IPS DF 6.9 (cell line): Measurements from ENCODE around the gene PLA2G10.
"Not testable (repeated sequence)": the region's sequence is repeated elsewhere in the genome, so short reads cannot be mapped to it uniquely, and the experiment has no call there.

Experiments used
- DNase-seq: peaks from one replicate; pipeline ENCODE4 v3.0.0-alpha.2; 2013; ENCODE audit warnings: low read depth, low spot score
- H3K27ac ChIP-seq: one replicate; pipeline ENCODE4 v1.5.1; 2013; ENCODE audit warnings: low read length, control low read depth
- H3K27me3 ChIP-seq: 2 replicates; pipeline ENCODE4 v1.6.1; 2013; ENCODE audit warnings: mild to moderate bottlenecking, low read length; ENCODE audit not compliant: control insufficient read depth, insufficient read depth
- H3K36me3 ChIP-seq: 2 replicates; pipeline ENCODE4 v1.6.1; 2013; ENCODE audit warnings: low read length; ENCODE audit not compliant: control insufficient read depth, insufficient read depth
- H3K4me1 ChIP-seq: 2 replicates; pipeline ENCODE4 v1.6.1; 2013; ENCODE audit warnings: low read length; ENCODE audit not compliant: control insufficient read depth, insufficient read depth
- H3K4me3 ChIP-seq: 2 replicates; pipeline ENCODE4 v1.5.1; 2013; ENCODE audit warnings: mild to moderate bottlenecking, low read length
- H3K9me3 ChIP-seq: 2 replicates; pipeline ENCODE4 v1.6.1; 2013; ENCODE audit warnings: low read length, inconsistent platforms; ENCODE audit not compliant: control insufficient read depth, insufficient read depth
- WGBS: extraction: QIAGEN DNeasy Blood & Tissue Kit; methylation state at CpG from one replicate; pipeline ENCODE4 v1.1.7; 2013; ENCODE audit warnings: mixed read lengths, missing lambda C conversion rate; ENCODE audit not compliant: insufficient read length, insufficient coverage; 5-methylcytosine and 5-hydroxymethylcytosine counted together

Gene PLA2G10

DNA sequence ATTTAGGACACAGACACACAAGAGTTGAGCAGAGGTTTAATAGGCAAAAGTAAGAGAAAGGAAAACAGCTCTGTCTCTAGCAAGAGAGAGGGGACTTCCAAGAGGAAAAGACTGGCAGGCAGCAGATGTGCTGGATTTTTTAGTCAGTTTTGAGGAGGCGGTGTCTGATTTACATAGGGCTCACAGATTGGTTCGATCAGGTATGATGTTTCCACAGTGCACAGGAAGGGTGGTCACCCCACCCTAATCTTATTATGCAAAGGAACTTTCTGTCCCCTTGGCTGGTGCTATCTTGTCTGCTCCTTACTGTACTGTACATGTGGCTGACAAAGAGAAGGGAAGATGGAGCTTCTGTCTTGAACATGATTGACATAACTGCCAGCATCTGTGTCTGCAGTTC is 36.0 kb downstream of the PLA2G10 start:
- WGBS = no CpG with 5 or more reads among the region's 2 CpGs
- no peaks in the 10 kb centered on the region for H3K4me1 ChIP-seq
- no peak overlapping the region for H3K4me3 ChIP-seq
- no peaks in the 10 kb centered on the region for H3K9me3 ChIP-seq
- no peak for DNase-seq
- no peaks in the 10 kb centered on the region for H3K27me3 ChIP-seq
- H3K27ac ChIP-seq = no peak overlapping the region
- H3K36me3 ChIP-seq = peaks cover 15% of the 10 kb centered on the region; the same call in 1 of the 2 replicates

DNA sequence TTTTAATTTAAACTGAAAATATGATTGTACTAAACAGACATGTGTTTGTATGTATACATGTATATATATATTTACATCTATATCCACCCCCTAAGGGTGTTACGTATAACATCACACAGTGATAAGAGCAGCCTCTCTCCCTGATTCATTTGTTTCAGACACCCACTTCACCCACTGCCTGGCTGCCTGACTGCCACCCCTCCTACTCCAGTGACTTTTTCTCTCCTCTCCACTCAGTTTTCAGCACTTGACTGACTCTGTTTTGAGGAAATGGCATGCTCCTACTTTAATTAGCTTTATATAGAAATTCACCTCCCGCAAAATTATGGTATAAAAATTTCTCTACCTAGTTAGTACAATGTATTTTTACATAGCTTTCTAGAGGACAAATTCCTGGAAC is 41.4 kb downstream of the PLA2G10 start:
- no peaks in the 10 kb centered on the region for H3K9me3 ChIP-seq
- DNase-seq = no peak
- no peaks in the 10 kb centered on the region for H3K4me1 ChIP-seq
- peaks cover 24% of the 10 kb centered on the region; the same call in 1 of the 2 replicates for H3K36me3 ChIP-seq
- WGBS = no CpG with 5 or more reads among the region's 2 CpGs
- H3K27me3 ChIP-seq = no peaks in the 10 kb centered on the region
- H3K27ac ChIP-seq = no peak overlapping the region
- H3K4me3 ChIP-seq = no peak overlapping the region

DNA sequence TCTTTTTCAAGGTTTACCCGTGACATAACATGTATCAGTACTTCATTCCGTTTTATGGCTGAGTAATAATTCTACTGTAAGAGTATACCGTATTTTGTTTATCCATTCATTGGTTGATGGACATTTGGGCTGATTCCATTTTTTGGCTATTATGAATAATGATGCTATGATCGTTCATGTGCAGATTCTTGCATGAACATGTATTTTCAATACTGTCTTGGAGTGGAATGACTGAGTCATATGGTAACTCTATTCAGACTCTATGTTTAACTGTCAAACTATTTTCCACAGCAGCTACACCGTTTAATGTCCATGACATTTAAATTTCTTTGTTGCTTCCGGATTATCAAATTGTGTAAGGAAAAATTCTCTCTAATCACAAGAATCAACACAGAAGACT is 43.5 kb downstream of the PLA2G10 start:
- Histone ChIP-seq H3K4me3 (no peak overlapping the region), H3K36me3 (peaks cover 30% of the 10 kb centered on the region; the same call in 1 of the 2 replicates), H3K9me3 (no peaks in the 10 kb centered on the region), H3K4me1 (no peaks in the 10 kb centered on the region), H3K27me3 (no peaks in the 10 kb centered on the region), H3K27ac (no peak overlapping the region)
- no CpG with 5 or more reads among the region's 6 CpGs for WGBS
- DNase-seq = no peak

DNA sequence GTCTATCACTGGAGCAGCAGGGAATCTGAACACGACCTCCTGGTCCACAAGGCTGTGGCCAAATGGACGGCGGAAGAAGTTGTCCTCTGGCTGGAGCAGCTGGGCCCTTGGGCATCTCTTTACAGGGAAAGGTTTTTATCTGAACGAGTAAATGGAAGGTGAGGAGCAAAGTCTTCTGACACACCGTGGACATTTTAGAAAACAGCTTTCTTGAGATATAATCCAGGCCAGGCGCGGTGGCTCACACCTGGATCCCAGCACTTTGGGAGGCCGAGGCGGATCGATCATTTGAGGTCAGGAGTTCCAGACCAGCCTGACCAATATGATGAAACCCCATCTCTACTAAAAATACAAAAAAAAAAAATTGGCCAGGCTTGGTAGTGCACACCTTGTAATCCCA is 44.3 kb downstream of the PLA2G10 start:
- Histone ChIP-seq H3K27me3 (no peaks in the 10 kb centered on the region), H3K9me3 (no peaks in the 10 kb centered on the region), H3K27ac (no peak overlapping the region), H3K4me3 (no peak overlapping the region), H3K36me3 (peaks cover 34% of the 10 kb centered on the region; the same call in 1 of the 2 replicates), H3K4me1 (no peaks in the 10 kb centered on the region)
- DNase-seq = no peak
- WGBS = no CpG with 5 or more reads among the region's 10 CpGs

DNA sequence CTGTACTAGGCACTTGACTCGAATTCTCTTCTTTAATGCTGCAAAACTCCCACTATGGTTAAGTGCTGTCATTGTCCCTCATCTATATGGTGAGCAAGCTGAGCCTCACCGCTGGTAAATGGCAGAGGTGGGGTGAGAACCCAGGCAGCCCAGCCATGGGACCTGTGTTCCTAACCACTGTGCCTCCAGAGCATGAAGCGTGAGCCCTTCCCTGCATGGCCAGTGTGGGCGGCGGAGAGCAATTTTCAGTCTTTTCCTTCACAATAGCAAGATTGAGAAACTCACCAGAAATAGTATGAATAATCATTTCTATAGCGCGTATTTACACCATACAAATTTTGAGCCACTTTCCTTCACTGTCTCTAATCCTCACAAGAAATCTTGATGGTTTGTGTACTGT is 52.2 kb downstream of the PLA2G10 start:
- H3K36me3 ChIP-seq = peaks cover 11% of the 10 kb centered on the region; the same call in 1 of the 2 replicates
- no peak for DNase-seq
- no peak overlapping the region for H3K27ac ChIP-seq
- no peak overlapping the region for H3K4me3 ChIP-seq
- H3K9me3 ChIP-seq = no peaks in the 10 kb centered on the region
- no CpG with 5 or more reads among the region's 7 CpGs for WGBS
- no peaks in the 10 kb centered on the region for H3K4me1 ChIP-seq
- H3K27me3 ChIP-seq = no peaks in the 10 kb centered on the region

DNA sequence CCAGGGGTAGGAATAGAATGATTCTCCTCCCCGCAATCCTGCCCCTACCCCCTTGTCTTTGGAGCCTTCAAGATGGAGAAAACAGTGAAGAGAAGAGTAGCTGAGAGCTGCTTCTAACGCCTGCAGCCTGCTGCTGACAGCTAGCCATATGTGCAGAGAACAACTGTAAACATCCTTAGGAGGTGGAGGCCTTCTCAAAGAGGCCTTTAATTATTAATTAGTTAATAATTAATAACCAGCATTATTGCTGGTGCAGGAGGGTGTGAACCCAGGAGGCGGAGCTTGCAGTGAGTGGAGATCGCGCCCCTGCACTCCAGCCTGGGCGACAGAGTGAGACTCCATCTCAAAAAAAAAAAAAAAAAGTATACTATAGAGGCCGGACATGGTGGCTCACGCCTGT is 52.9 kb downstream of the PLA2G10 start:
- H3K4me3 ChIP-seq = no peak overlapping the region
- H3K27ac ChIP-seq = no peak overlapping the region
- H3K27me3 ChIP-seq = no peaks in the 10 kb centered on the region
- H3K36me3 ChIP-seq = peaks cover 9% of the 10 kb centered on the region; the same call in 1 of the 2 replicates
- no peaks in the 10 kb centered on the region for H3K4me1 ChIP-seq
- no CpG with 5 or more reads among the region's 8 CpGs for WGBS
- no peak for DNase-seq
- no peaks in the 10 kb centered on the region for H3K9me3 ChIP-seq

DNA sequence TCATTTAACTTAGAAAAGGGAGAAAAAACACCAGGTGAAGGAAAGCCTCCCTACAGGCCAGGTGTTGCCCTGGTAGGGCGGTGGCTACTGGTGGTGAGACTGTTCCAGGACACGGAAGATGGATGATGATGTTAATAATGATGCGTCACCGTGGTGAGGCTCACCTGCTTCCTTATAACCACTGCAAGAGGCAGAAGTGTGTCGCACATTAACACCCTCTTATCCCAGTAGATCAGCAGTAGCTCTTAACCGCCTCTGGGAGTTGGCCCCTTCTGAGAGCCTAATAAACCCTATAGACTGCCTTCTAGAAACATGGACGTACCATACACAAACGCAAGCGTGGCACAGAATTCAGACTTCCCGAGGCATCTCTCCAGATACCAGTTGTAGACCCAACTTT is 53.6 kb downstream of the PLA2G10 start:
- H3K9me3 ChIP-seq = no peaks in the 10 kb centered on the region
- WGBS = no CpG with 5 or more reads among the region's 10 CpGs
- no peak for DNase-seq
- no peaks in the 10 kb centered on the region for H3K4me1 ChIP-seq
- no peaks in the 10 kb centered on the region for H3K27me3 ChIP-seq
- no peak overlapping the region for H3K27ac ChIP-seq
- H3K36me3 ChIP-seq = peaks cover 7% of the 10 kb centered on the region; the same call in 1 of the 2 replicates
- no peak overlapping the region for H3K4me3 ChIP-seq

DNA sequence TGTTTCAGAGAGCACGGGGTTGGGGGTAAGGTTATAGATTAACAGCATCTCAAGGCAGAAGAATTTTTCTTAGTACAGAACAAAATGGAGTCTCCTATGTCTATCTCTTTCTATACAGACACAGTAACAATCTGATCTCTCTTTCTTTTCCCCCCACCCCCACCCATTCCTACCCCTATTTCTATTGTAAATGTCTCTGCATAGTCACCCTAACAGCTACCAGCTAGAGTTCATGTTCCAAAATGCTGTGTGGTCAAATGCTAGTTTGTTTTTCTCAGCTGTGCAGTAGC is 57.2 kb downstream of the PLA2G10 start:
- not testable (repeated sequence) for H3K9me3 ChIP-seq, H3K4me1 ChIP-seq, DNase-seq, H3K27ac ChIP-seq, H3K27me3 ChIP-seq, H3K36me3 ChIP-seq, H3K4me3 ChIP-seq
- WGBS = no CpG with 5 or more reads among the region's 1 CpG

DNA sequence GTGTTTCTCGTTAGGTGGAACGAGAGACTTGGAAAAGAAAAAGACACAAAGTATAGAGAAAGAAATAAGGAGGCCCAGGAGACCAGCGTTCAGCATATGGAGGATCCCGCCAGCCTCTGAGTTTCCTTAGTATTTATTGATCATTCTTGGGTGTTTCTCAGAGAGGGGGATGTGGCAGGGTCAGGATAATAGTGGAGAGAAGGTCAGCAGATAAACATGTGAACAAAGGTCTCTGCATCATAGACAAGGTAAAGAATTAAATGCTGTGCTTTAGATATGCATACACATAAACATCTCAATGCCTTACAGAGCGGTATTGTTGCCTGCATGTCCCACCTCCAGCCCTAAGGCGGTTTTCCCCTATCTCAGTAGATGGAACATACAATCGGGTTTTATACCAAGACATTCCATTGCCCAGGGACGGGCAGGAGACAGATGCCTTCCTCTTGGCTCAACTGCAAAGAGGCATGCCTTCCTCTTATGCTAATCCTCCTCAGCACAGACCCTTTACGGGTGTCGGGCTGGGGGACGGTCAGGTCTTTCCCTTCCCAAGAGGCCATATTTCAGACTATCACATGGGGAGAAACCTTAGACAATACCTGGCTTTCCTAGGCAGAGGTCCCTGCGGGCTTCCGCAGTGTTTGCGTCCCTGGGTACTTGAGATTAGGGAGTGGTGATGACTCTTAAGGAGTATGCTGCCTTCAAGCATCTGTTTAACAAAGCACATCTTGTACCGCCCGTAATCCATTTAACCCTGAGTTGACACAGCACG is 57.7 kb downstream of the PLA2G10 start:
- H3K36me3 ChIP-seq, H3K27me3 ChIP-seq, H3K27ac ChIP-seq, H3K9me3 ChIP-seq, DNase-seq, H3K4me1 ChIP-seq, H3K4me3 ChIP-seq: not testable (repeated sequence)
- WGBS = no CpG with 5 or more reads among the region's 17 CpGs

- H3K27ac ChIP-seq = no peak overlapping the region
Measured at GRCh38 chr16:14635395-14636165, 58.5 kb downstream of the PLA2G10 start.

More at GRCh38 chr16:14635395-14636165, 58.5 kb downstream of the PLA2G10 start:
- Histone ChIP-seq H3K4me1 (peaks cover 3% of the 10 kb centered on the region; the same call in 1 of the 2 replicates), H3K4me3 (no peak overlapping the region), H3K27me3 (no peaks in the 10 kb centered on the region), H3K36me3 (no peaks in the 10 kb centered on the region; the same call in 1 of the 2 replicates), H3K9me3 (no peaks in the 10 kb centered on the region)
- no CpG with 5 or more reads among the region's 12 CpGs for WGBS
- no peak for DNase-seq
